Upper lobe of left lung (tissue), 4 donors: ENCODE data around the gene CILP2.

Experiments used
- CTCF ChIP-seq, 6 experiments: fragments of 450-650 bp in 4 of 6; fragments of 200-600 bp in 2 of 6; sonication (generic) in 2 of 6; IDR thresholded peaks; one replicate each; pipeline ENCODE4 v1.5.1; 2016 to 2019; ENCODE audit warnings: antibody characterized with exemption in 6 of 6
- POLR2A ChIP-seq, 4 donors: fragments of 450-650 bp; IDR thresholded peaks; one replicate each; pipeline ENCODE4 v1.5.1; 2016 to 2017; ENCODE audit warnings: antibody characterized with exemption in 4 of 4, mild to moderate bottlenecking in 2 of 4

- TF ChIP-seq POLR2A (IDR thresholded peaks at IDR 0.05) (no peak), CTCF (IDR thresholded peaks at IDR 0.05) (no peak)
Observed at GRCh38 chr19:19540715-19541515, 2.9 kb downstream of the CILP2 start.
